ENCODE results near the gene NIFK.
"Not testable (repeated sequence)": the region's sequence is repeated elsewhere in the genome, so short reads cannot be mapped to it uniquely, and the experiment has no call there.

The NIFK gene

GRCh38 chr2:121731366-121731765 lies 5.3 kb downstream of the NIFK start:
- no peak for DNase-seq (ENCODE audit: low read depth)

- DNase-seq (ENCODE audit: low read depth) = no peak
Measured at GRCh38 chr2:121727950-121728349, 8.7 kb downstream of the NIFK start.

- DNase-seq (ENCODE audit: low read depth) = no peak
Measured at GRCh38 chr2:121727332-121727731, 9.3 kb downstream of the NIFK start.

GRCh38 chr2:121723316-121723715 lies 13.4 kb downstream of the NIFK start:
- no peak for DNase-seq (ENCODE audit: low read depth)

- DNase-seq (ENCODE audit: low read depth) = peak; percentile 60
Measured at GRCh38 chr2:121722479-121722878, 14.2 kb downstream of the NIFK start.

GRCh38 chr2:121721926-121722325 lies 14.7 kb downstream of the NIFK start:
- peak; percentile 71 for DNase-seq (ENCODE audit: low read depth)

- DNase-seq (ENCODE audit: low read depth) = no peak
Measured at GRCh38 chr2:121717529-121717928, 19.1 kb downstream of the NIFK start.

- DNase-seq (ENCODE audit: low read depth) = no peak
Measured at GRCh38 chr2:121716126-121716525, 20.5 kb downstream of the NIFK start.

GRCh38 chr2:121711481-121711880 lies 25.2 kb downstream of the NIFK start:
- not testable (repeated sequence) for DNase-seq (ENCODE audit: low read depth)

- no peak for DNase-seq (ENCODE audit: low read depth)
Measured at GRCh38 chr2:121710470-121711170, 26.1 kb downstream of the NIFK start.

- DNase-seq (ENCODE audit: low read depth) = no peak
Measured at GRCh38 chr2:121709776-121710469, 26.8 kb downstream of the NIFK start.

- DNase-seq (ENCODE audit: low read depth) = no peak
Measured at GRCh38 chr2:121707920-121708361, 28.7 kb downstream of the NIFK start.

- DNase-seq (ENCODE audit: low read depth) = no peak
Measured at GRCh38 chr2:121707344-121707919, 29.2 kb downstream of the NIFK start.

GRCh38 chr2:121705958-121706357 lies 30.7 kb downstream of the NIFK start:
- DNase-seq (ENCODE audit: low read depth) = no peak

GRCh38 chr2:121705390-121705789 lies 31.3 kb downstream of the NIFK start:
- no peak for DNase-seq (ENCODE audit: low read depth)

GRCh38 chr2:121701761-121702160 lies 34.9 kb downstream of the NIFK start:
- DNase-seq (ENCODE audit: low read depth) = not testable (repeated sequence)

GRCh38 chr2:121699421-121700333 lies 37.0 kb downstream of the NIFK start:
- peak; percentile 73 for DNase-seq (ENCODE audit: low read depth)

- DNase-seq (ENCODE audit: low read depth) = no peak
Measured at GRCh38 chr2:121698318-121698930, 38.3 kb downstream of the NIFK start.

GRCh38 chr2:121697108-121697631 lies 39.5 kb downstream of the NIFK start:
- DNase-seq (ENCODE audit: low read depth) = no peak

GRCh38 chr2:121696410-121696930 lies 40.2 kb downstream of the NIFK start:
- DNase-seq (ENCODE audit: low read depth) = no peak

- DNase-seq (ENCODE audit: low read depth) = no peak
Measured at GRCh38 chr2:121695171-121695451, 41.6 kb downstream of the NIFK start.
